ENCODE measurements around the gene PARP4. TPM values are rescaled to one million over a fixed set of nuclear protein-coding genes. Genes with fewer than 3 reads are reported as not detected.
"Not testable (repeated sequence)": the region's sequence is repeated elsewhere in the genome, so short reads cannot be mapped to it uniquely, and the experiment has no call there.

Gene PARP4
- total and polyA plus RNA-seq, 4 donors, result 12.4 to 52.6 (median 24.2) TPM

GRCh38 chr13:24473686-24474085, 38.9 kb downstream of the PARP4 start:
- Histone ChIP-seq H3K27me3 (ENCODE audit: control insufficient read depth in 1 of 2, insufficient read depth in 2 of 2, low read length in 1 of 2) (no peaks in the 10 kb centered on the region), H3K36me3 (ENCODE audit: control insufficient read depth in 1 of 2, insufficient read depth in 2 of 2, low read length in 1 of 2) (peaks cover 0 to 7% of the 10 kb centered on the region in 2 donors), H3K27ac (ENCODE audit: low read depth in 1 of 2, low read length in 2 of 2) (no peak overlapping the region), H3K4me3 (ENCODE audit: low read length in 2 of 2) (no peak overlapping the region), H3K9me3 (ENCODE audit: control insufficient read depth, low read length) (no peaks in the 10 kb centered on the region), H3K4me1 (ENCODE audit: control insufficient read depth in 1 of 2, insufficient read depth in 2 of 2, low read length in 2 of 2) (no peaks in the 10 kb centered on the region)
- 82 to 87% methylated on average over 5 of the region's 5 CpGs for WGBS, 2 donors
- intact Hi-C loops (cut with DNase I), result no loop called here
- ATAC-seq (ENCODE audit: low FRiP score) (no peak), DNase-seq (no peak)

- ATAC-seq (ENCODE audit: low FRiP score); intact Hi-C loops (cut with DNase I); H3K4me3 ChIP-seq (ENCODE audit: low read length in 2 of 2); H3K4me1 ChIP-seq (ENCODE audit: control insufficient read depth in 1 of 2, insufficient read depth in 2 of 2, low read length in 2 of 2); H3K27ac ChIP-seq (ENCODE audit: low read depth in 1 of 2, low read length in 2 of 2); H3K9me3 ChIP-seq (ENCODE audit: control insufficient read depth, low read length); DNase-seq; H3K27me3 ChIP-seq (ENCODE audit: control insufficient read depth in 1 of 2, insufficient read depth in 2 of 2, low read length in 1 of 2); H3K36me3 ChIP-seq (ENCODE audit: control insufficient read depth in 1 of 2, insufficient read depth in 2 of 2, low read length in 1 of 2): not testable (repeated sequence)
- 59 to 74% methylated on average over 5 of the region's 5 CpGs for WGBS, 2 donors
Observed at GRCh38 chr13:24472129-24472528, 40.4 kb downstream of the PARP4 start.

DNA sequence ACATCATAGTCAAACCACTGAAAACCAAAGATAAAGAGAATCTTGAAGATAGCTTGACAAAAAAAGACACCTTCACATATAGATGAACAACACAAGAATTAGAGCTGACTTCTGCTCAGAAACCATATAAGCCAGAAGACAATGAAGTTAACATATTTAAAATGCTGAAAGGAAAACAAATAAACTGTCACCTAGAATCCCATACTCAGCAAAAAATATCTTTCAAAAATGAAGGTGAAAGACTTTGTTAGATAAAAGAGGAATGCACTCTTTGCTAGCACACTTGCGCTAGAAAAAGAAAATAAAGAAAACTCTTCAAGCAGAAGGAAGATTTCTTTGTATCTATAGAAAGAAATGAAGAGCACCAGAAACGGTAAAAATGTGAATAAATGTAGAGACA, 49.5 kb downstream of the PARP4 start:
- peaks cover 3 to 9% of the 10 kb centered on the region in 2 donors for H3K36me3 ChIP-seq (ENCODE audit: control insufficient read depth in 1 of 2, insufficient read depth in 2 of 2, low read length in 1 of 2)
- H3K27ac ChIP-seq (ENCODE audit: low read depth in 1 of 2, low read length in 2 of 2), result no peak overlapping the region
- no peaks in the 10 kb centered on the region for H3K4me1 ChIP-seq (ENCODE audit: control insufficient read depth in 1 of 2, insufficient read depth in 2 of 2, low read length in 2 of 2)
- ATAC-seq (ENCODE audit: low FRiP score) (no peak), DNase-seq (no peak)
- no peaks in the 10 kb centered on the region for H3K9me3 ChIP-seq (ENCODE audit: control insufficient read depth, low read length)
- H3K4me3 ChIP-seq (ENCODE audit: low read length in 2 of 2), result no peak overlapping the region
- 70 to 73% methylated on average over 2 of the region's 2 CpGs for WGBS, 2 donors
- intact Hi-C loops (cut with DNase I), result no loop called here
- no peaks in the 10 kb centered on the region for H3K27me3 ChIP-seq (ENCODE audit: control insufficient read depth in 1 of 2, insufficient read depth in 2 of 2, low read length in 1 of 2)

DNA sequence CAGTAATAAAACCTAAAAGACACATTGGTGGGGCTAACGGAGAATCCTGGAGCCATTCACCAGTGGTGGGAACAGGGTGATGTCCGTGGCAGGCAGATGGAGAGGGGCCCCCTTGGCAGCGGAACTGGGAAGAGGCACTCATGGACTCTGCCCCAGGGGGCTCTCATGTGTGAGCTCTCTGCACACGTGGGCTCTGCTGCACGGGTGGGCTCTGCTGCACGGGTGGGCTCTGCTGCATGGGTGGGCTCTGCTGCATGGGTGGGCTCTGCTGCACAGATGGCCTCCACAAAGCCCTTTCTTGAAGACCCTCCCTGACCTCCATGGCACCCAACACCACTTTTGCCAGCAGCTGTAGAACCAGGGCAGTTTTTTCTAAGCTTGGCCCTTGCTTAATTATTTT, 52.3 kb downstream of the PARP4 start:
- Histone ChIP-seq H3K27ac (ENCODE audit: low read depth in 1 of 2, low read length in 2 of 2) (no peak overlapping the region), H3K4me3 (ENCODE audit: low read length in 2 of 2) (no peak overlapping the region), H3K4me1 (ENCODE audit: control insufficient read depth in 1 of 2, insufficient read depth in 2 of 2, low read length in 2 of 2) (no peaks in the 10 kb centered on the region), H3K36me3 (ENCODE audit: control insufficient read depth in 1 of 2, insufficient read depth in 2 of 2, low read length in 1 of 2) (peaks cover 4 to 9% of the 10 kb centered on the region in 2 donors), H3K9me3 (ENCODE audit: control insufficient read depth, low read length) (no peaks in the 10 kb centered on the region), H3K27me3 (ENCODE audit: control insufficient read depth in 1 of 2, insufficient read depth in 2 of 2, low read length in 1 of 2) (no peaks in the 10 kb centered on the region)
- 71 to 77% methylated on average over 6 of the region's 6 CpGs for WGBS, 2 donors
- ATAC-seq (ENCODE audit: low FRiP score) (no peak), DNase-seq (no peak)
- intact Hi-C loops (cut with DNase I), result no loop called here

- 85 to 89% methylated on average over 3 of the region's 3 CpGs for WGBS, 2 donors
- no peak overlapping the region for H3K27ac ChIP-seq (ENCODE audit: low read depth in 1 of 2, low read length in 2 of 2)
- no peak overlapping the region for H3K4me3 ChIP-seq (ENCODE audit: low read length in 2 of 2)
- no peaks in the 10 kb centered on the region for H3K27me3 ChIP-seq (ENCODE audit: control insufficient read depth in 1 of 2, insufficient read depth in 2 of 2, low read length in 1 of 2)
- ATAC-seq (ENCODE audit: low FRiP score), result no peak
- no peaks in the 10 kb centered on the region for H3K4me1 ChIP-seq (ENCODE audit: control insufficient read depth in 1 of 2, insufficient read depth in 2 of 2, low read length in 2 of 2)
- intact Hi-C loops (cut with DNase I), result no loop called here
- no peaks in the 10 kb centered on the region for H3K9me3 ChIP-seq (ENCODE audit: control insufficient read depth, low read length)
- peaks cover 6 to 9% of the 10 kb centered on the region in 2 donors for H3K36me3 ChIP-seq (ENCODE audit: control insufficient read depth in 1 of 2, insufficient read depth in 2 of 2, low read length in 1 of 2)
- no peak for DNase-seq
Observed at GRCh38 chr13:24459726-24460125, 52.9 kb downstream of the PARP4 start.

- DNase-seq (no peak), ATAC-seq (ENCODE audit: low FRiP score) (no peak)
- Histone ChIP-seq H3K4me3 (ENCODE audit: low read length in 2 of 2) (no peak overlapping the region), H3K9me3 (ENCODE audit: control insufficient read depth, low read length) (no peaks in the 10 kb centered on the region), H3K27me3 (ENCODE audit: control insufficient read depth in 1 of 2, insufficient read depth in 2 of 2, low read length in 1 of 2) (no peaks in the 10 kb centered on the region), H3K4me1 (ENCODE audit: control insufficient read depth in 1 of 2, insufficient read depth in 2 of 2, low read length in 2 of 2) (no peaks in the 10 kb centered on the region), H3K27ac (ENCODE audit: low read depth in 1 of 2, low read length in 2 of 2) (no peak overlapping the region), H3K36me3 (ENCODE audit: control insufficient read depth in 1 of 2, insufficient read depth in 2 of 2, low read length in 1 of 2) (peaks cover 6 to 9% of the 10 kb centered on the region in 2 donors)
- intact Hi-C loops (cut with DNase I), result no loop called here
- 37 to 45% methylated on average over 2 of the region's 2 CpGs for WGBS, 2 donors
Observed at GRCh38 chr13:24459234-24459633, 53.3 kb downstream of the PARP4 start.

GRCh38 chr13:24458736-24459135, 53.8 kb downstream of the PARP4 start:
- intact Hi-C loops (cut with DNase I), result no loop called here
- 76% methylated on average over 4 of the region's 4 CpGs for WGBS, 2 donors
- ATAC-seq (ENCODE audit: low FRiP score) (no peak), DNase-seq (no peak)
- H3K27ac ChIP-seq (ENCODE audit: low read depth in 1 of 2, low read length in 2 of 2), result no peak overlapping the region
- H3K4me1 ChIP-seq (ENCODE audit: control insufficient read depth in 1 of 2, insufficient read depth in 2 of 2, low read length in 2 of 2), result no peaks in the 10 kb centered on the region
- peaks cover 9 to 11% of the 10 kb centered on the region in 2 donors for H3K36me3 ChIP-seq (ENCODE audit: control insufficient read depth in 1 of 2, insufficient read depth in 2 of 2, low read length in 1 of 2)
- no peak overlapping the region for H3K4me3 ChIP-seq (ENCODE audit: low read length in 2 of 2)
- no peaks in the 10 kb centered on the region for H3K9me3 ChIP-seq (ENCODE audit: control insufficient read depth, low read length)
- no peaks in the 10 kb centered on the region for H3K27me3 ChIP-seq (ENCODE audit: control insufficient read depth in 1 of 2, insufficient read depth in 2 of 2, low read length in 1 of 2)

GRCh38 chr13:24456396-24456795, 56.2 kb downstream of the PARP4 start:
- WGBS, 2 donors, result 93 to 94% methylated on average over 8 of the region's 8 CpGs
- Histone ChIP-seq H3K27me3 (ENCODE audit: control insufficient read depth in 1 of 2, insufficient read depth in 2 of 2, low read length in 1 of 2) (no peaks in the 10 kb centered on the region), H3K9me3 (ENCODE audit: control insufficient read depth, low read length) (no peaks in the 10 kb centered on the region), H3K27ac (ENCODE audit: low read depth in 1 of 2, low read length in 2 of 2) (no peak overlapping the region), H3K36me3 (ENCODE audit: control insufficient read depth in 1 of 2, insufficient read depth in 2 of 2, low read length in 1 of 2) (peaks cover 8 to 13% of the 10 kb centered on the region in 2 donors), H3K4me3 (ENCODE audit: low read length in 2 of 2) (no peak overlapping the region), H3K4me1 (ENCODE audit: control insufficient read depth in 1 of 2, insufficient read depth in 2 of 2, low read length in 2 of 2) (no peaks in the 10 kb centered on the region)
- DNase-seq (no peak), ATAC-seq (ENCODE audit: low FRiP score) (no peak)
- intact Hi-C loops (cut with DNase I), result no loop called here

GRCh38 chr13:24454056-24454455, 58.5 kb downstream of the PARP4 start:
- H3K4me1 ChIP-seq (ENCODE audit: control insufficient read depth in 1 of 2, insufficient read depth in 2 of 2, low read length in 2 of 2), result no peaks in the 10 kb centered on the region
- intact Hi-C loops (cut with DNase I), result no loop called here
- peaks cover 10 to 13% of the 10 kb centered on the region in 2 donors for H3K36me3 ChIP-seq (ENCODE audit: control insufficient read depth in 1 of 2, insufficient read depth in 2 of 2, low read length in 1 of 2)
- DNase-seq (no peak), ATAC-seq (ENCODE audit: low FRiP score) (no peak)
- WGBS, 2 donors, result 89 to 93% methylated on average over 6 of the region's 6 CpGs
- H3K4me3 ChIP-seq (ENCODE audit: low read length in 2 of 2), result no peak overlapping the region
- no peaks in the 10 kb centered on the region for H3K9me3 ChIP-seq (ENCODE audit: control insufficient read depth, low read length)
- H3K27me3 ChIP-seq (ENCODE audit: control insufficient read depth in 1 of 2, insufficient read depth in 2 of 2, low read length in 1 of 2), result no peaks in the 10 kb centered on the region
- no peak overlapping the region for H3K27ac ChIP-seq (ENCODE audit: low read depth in 1 of 2, low read length in 2 of 2)

All from aorta (tissue), 5 donors.